K562 (cell line): ENCODE data around the gene AGO3. TPM values are rescaled to one million over a fixed set of nuclear protein-coding genes. Genes with fewer than 3 reads are reported as not detected.

Experiments
- ATAC-seq: fragments of 200-7000 bp; cut with Tn5 transposase; 3 replicates; pipeline ENCODE4 v1.9.1; 2020; ENCODE audit warnings: moderate library complexity
- BruUV-seq: library from RNA; stranded (reverse); fragments of 400-500 nt; replicated peaks from 2 replicates; lab custom pipeline; 2021; lab: Mats Ljungman, UMichigan
- CTCF ChIA-PET: fragments of 300-600 bp; formaldehyde crosslinking; extraction: SDS; loops from one replicate; lab custom pipeline; 2021; ENCODE audit warnings: low intra/inter-chr PET ratio; lab: Yijun Ruan, JAX
- POLR2A ChIA-PET: fragments of 300-600, 350-650 bp; sonication (Branson Sonifier 250); formaldehyde crosslinking; extraction: SDS; loops from one replicate; lab custom pipeline; 2021; ENCODE audit warnings: antibody characterized with exemption, inconsistent platforms; lab: Yijun Ruan, JAX
- DNase-seq, 4 experiments: peaks; one replicate each; pipeline versions ENCODE4 v3.0.0 to v3.0.0-alpha.2; 2011 to 2018; ENCODE audit warnings: low spot score in 3 of 4, mixed read lengths in 3 of 4; ENCODE audit errors: extremely low read depth in 1 of 4
- FAIRE-seq: peaks from 2 replicates; lab custom pipeline; 2011; peaks lifted over from hg19 to GRCh38; lab: Jason Lieb, UNC
- H2AFZ ChIP-seq: 2 replicates; pipeline ENCODE4 v1.6.0; 2011; ENCODE audit warnings: low read depth, low read length, control low read depth, inconsistent platforms
- H3K27ac ChIP-seq: fragments of 200-600 bp; 3 replicates; pipeline ENCODE4 v1.8.0; 2011; ENCODE audit warnings: low read depth, mild to moderate bottlenecking, control low read depth, inconsistent platforms, low read length, moderate library complexity, mixed read lengths; ENCODE audit errors: extremely low read depth
- H3K27me3 ChIP-seq, 2 experiments: fragments of 300-600 bp in 1 of 2; 2 replicates in 1 of 2; 3 replicates in 1 of 2; pipeline versions ENCODE4 v1.6.0 to v1.8.0; 2011; ENCODE audit warnings: inconsistent platforms in 2 of 2, low read length in 2 of 2, mild to moderate bottlenecking in 1 of 2, mixed read lengths in 1 of 2, moderate library complexity in 1 of 2; ENCODE audit not compliant: control insufficient read depth in 2 of 2, insufficient read depth in 2 of 2
- H3K36me3 ChIP-seq: fragments of 300-600 bp; 3 replicates; pipeline ENCODE4 v1.8.0; 2011; ENCODE audit warnings: mild to moderate bottlenecking, low read length, inconsistent platforms; ENCODE audit not compliant: control insufficient read depth, insufficient read depth
- H3K4me1 ChIP-seq, 2 experiments: fragments of 200-600 bp in 1 of 2; replicated peaks in 1 of 2; 2 replicates in 1 of 2; 3 replicates in 1 of 2; pipeline versions ENCODE4 v1.5.1 to v1.8.0; 2011; ENCODE audit warnings: inconsistent platforms in 2 of 2, low read length in 2 of 2, mild to moderate bottlenecking in 1 of 2, mixed read lengths in 1 of 2, moderate library complexity in 1 of 2; ENCODE audit not compliant: control insufficient read depth in 2 of 2, insufficient read depth in 2 of 2
- H3K4me2 ChIP-seq: 2 replicates; pipeline ENCODE4 v1.6.1; 2011; ENCODE audit warnings: low read length, control low read depth, inconsistent platforms, mixed read lengths; ENCODE audit not compliant: insufficient read depth
- H3K4me3 ChIP-seq: fragments of 200-600 bp; sonication (generic), shearing (Covaris generic); 2 replicates; pipeline ENCODE4 v1.5.1; 2016; ENCODE audit warnings: control low read depth, inconsistent platforms
- H3K79me2 ChIP-seq: fragments of 200-600 bp; 3 replicates; pipeline ENCODE4 v1.8.0; 2011; ENCODE audit warnings: low read length, inconsistent platforms; ENCODE audit not compliant: control insufficient read depth, insufficient read depth
- H3K9ac ChIP-seq, 2 experiments: 2 replicates each; pipeline versions ENCODE4 v1.6.0 to v1.6.1; 2011; ENCODE audit warnings: low read depth in 2 of 2, low read length in 2 of 2, control low read depth in 1 of 2, inconsistent platforms in 1 of 2, mild to moderate bottlenecking in 1 of 2, mixed read lengths in 1 of 2; ENCODE audit not compliant: insufficient read depth in 1 of 2
- H3K9me1 ChIP-seq: one replicate; pipeline ENCODE4 v1.6.0; 2011; ENCODE audit warnings: inconsistent platforms, mild to moderate bottlenecking, low read length, moderate library complexity; ENCODE audit not compliant: control insufficient read depth, insufficient read depth
- H3K9me3 ChIP-seq: replicated peaks from 2 replicates; pipeline ENCODE4 v1.5.1; 2011; ENCODE audit warnings: low read depth, low read length, inconsistent platforms; ENCODE audit not compliant: control insufficient read depth, insufficient read depth
- H4K20me1 ChIP-seq: replicated peaks from 2 replicates; pipeline ENCODE4 v1.6.1; 2011; ENCODE audit warnings: low read length, inconsistent platforms, mixed read lengths; ENCODE audit not compliant: control insufficient read depth, insufficient read depth
- DACH1 ChIP-seq: fragments of 450-650 bp; IDR thresholded peaks from 2 replicates; pipeline ENCODE4 v1.6.1; 2018; ENCODE audit not compliant: partially characterized antibody
- ELF4 ChIP-seq: fragments of 450-650 bp; formaldehyde crosslinking; IDR thresholded peaks from 2 replicates; pipeline ENCODE4 v1.4.0; 2022; ENCODE audit warnings: missing genetic modification characterization
- HMG20B ChIP-seq: fragments of 250-450 bp; sonication (Bioruptor Pico); IDR thresholded peaks from 2 replicates; pipeline ENCODE4 v1.5.0; 2021; ENCODE audit warnings: mild to moderate bottlenecking
- HOXB6 ChIP-seq: fragments of 250-450 bp; sonication (Bioruptor Pico); IDR thresholded peaks from 2 replicates; pipeline ENCODE4 v1.5.1; 2022; ENCODE audit warnings: mild to moderate bottlenecking, borderline replicate concordance
- JUN ChIP-seq, 2 experiments: sonication (generic) in 1 of 2; formaldehyde crosslinking in 1 of 2; IDR thresholded peaks; 2 replicates each; pipeline versions ENCODE4 v1.6.1 to v1.8.0; 2012 to 2022; ENCODE audit warnings: borderline replicate concordance in 2 of 2, mild to moderate bottlenecking in 2 of 2, improper control_type of control experiment in 1 of 2, low read depth in 1 of 2, low read length in 1 of 2, missing genetic modification reagents in 1 of 2
- MYNN ChIP-seq, 2 experiments: sonication (generic); formaldehyde crosslinking in 1 of 2; IDR thresholded peaks; 2 replicates each; pipeline versions ENCODE4 v1.5.0 to v1.6.1; 2016 to 2020; ENCODE audit warnings: antibody characterized with exemption in 1 of 2, missing genetic modification reagents in 1 of 2
- ZNF583 ChIP-seq: fragments of 250-450 bp; sonication (Bioruptor Pico); IDR thresholded peaks from 2 replicates; pipeline ENCODE4 v1.4.0; 2020
- WGBS: fragments of 100-300 bp; shearing (Covaris generic); methylation state at CpG from one replicate; pipeline ENCODE4 v1.1.6; 2016; ENCODE audit warnings: low coverage, mixed read lengths; ENCODE audit not compliant: insufficient coverage; ENCODE audit errors: missing lambda C conversion rate; 5-methylcytosine and 5-hydroxymethylcytosine counted together
- in situ Hi-C: fragments of 300-500 bp; cut with MboI; formaldehyde crosslinking; loops from 4 replicates; pipeline ENCODE4 v1.15.0; 2018; ENCODE audit warnings: inconsistent platforms, mixed read lengths
- intact Hi-C: fragments of 100-400 bp; cut with micrococcal nuclease; formaldehyde crosslinking; loops from 2 replicates; pipeline ENCODE4 v1.14.2; 2022
- polyA plus RNA-seq, 8 experiments: library from polyadenylated mRNA; depleted of rRNA in 4 of 8; stranded (reverse) in 5 of 8; unstranded in 3 of 8; fragments of >200 nt; fragmentation: Nextera tagmentation in 2 of 8; fragmentation: Illumina TruSeq in 1 of 8; extraction: Ambion mirVana in 2 of 8; extraction: Trizol in 1 of 8; gene quantifications; 2 replicates each; pipeline versions ENCODE4 v1.2.1 to v1.2.3, GENCODE V29; 2011 to 2014; ENCODE audit warnings: inconsistent platforms in 1 of 8, missing spikeins in 1 of 8
- total RNA-seq, 7 experiments: library from RNA; depleted of rRNA in 6 of 7; stranded (reverse); fragments of >200 nt in 6 of 7; fragmentation: Illumina TruSeq in 2 of 7; extraction: Trizol in 2 of 7; gene quantifications; 2 replicates each; pipeline versions ENCODE4 v1.2.1 to v1.2.3, GENCODE V29; 2011 to 2021; ENCODE audit warnings: low replicate concordance in 1 of 7
- TF ChIP-seq, protein P1 (sequence below): sonication (generic); formaldehyde crosslinking; IDR thresholded peaks from 2 replicates; pipeline ENCODE4 v1.8.1; 2023; ENCODE audit warnings: mild to moderate bottlenecking, missing genetic modification reagents
- TF ChIP-seq, protein P2 (sequence below), 2 experiments: fragments of 150-350 bp in 1 of 2; IDR thresholded peaks; 2 replicates each; pipeline ENCODE4 v1.6.1; 2012 to 2016; ENCODE audit warnings: low read depth in 2 of 2, low read length in 2 of 2, mild to moderate bottlenecking in 1 of 2, moderate library complexity in 1 of 2

Gene AGO3
- total and polyA plus RNA-seq, 9 of the 15 experiments (the other 6 are each of a cell fraction or from before 2014, with no cell fraction given), result 4.5 to 41.5 (median 22.7) TPM

DNA sequence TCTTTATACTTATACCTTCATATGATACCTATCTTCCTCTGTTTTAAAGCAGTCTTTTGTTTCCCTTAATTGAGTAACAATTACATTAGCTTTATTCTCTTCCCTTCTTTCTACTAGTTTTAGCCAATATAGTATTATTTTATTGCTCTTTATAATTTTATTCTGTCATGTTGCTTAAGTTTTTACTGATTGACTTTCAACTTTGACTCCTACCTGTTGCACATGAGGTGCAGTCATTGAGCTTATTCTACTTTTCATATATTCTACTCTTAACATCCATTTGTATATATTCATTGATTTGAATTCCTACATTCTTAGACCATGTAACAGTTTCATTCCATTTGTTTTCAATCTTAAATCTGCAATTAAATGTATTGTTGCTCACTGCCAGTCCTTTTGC is 49.2 kb downstream of the AGO3 start:
- POLR2A ChIA-PET, result interaction anchor here (1.0 kb wide), 2 partner anchors 9 to 20 kb away, joined by 3 read pairs; no protein-coding TSS in a partner anchor
- CTCF ChIA-PET, result no interaction called here
- no peak for DNase-seq
- H3K27me3 ChIP-seq, result no peaks in the 10 kb centered on the region
- H3K4me1 ChIP-seq, result no peaks in the 10 kb centered on the region
- no peaks in the 10 kb centered on the region for H3K9me1 ChIP-seq
- TF ChIP-seq HOXB6 (CRISPR knock-in tag), result no peak
- TF ChIP-seq, protein P1, sequence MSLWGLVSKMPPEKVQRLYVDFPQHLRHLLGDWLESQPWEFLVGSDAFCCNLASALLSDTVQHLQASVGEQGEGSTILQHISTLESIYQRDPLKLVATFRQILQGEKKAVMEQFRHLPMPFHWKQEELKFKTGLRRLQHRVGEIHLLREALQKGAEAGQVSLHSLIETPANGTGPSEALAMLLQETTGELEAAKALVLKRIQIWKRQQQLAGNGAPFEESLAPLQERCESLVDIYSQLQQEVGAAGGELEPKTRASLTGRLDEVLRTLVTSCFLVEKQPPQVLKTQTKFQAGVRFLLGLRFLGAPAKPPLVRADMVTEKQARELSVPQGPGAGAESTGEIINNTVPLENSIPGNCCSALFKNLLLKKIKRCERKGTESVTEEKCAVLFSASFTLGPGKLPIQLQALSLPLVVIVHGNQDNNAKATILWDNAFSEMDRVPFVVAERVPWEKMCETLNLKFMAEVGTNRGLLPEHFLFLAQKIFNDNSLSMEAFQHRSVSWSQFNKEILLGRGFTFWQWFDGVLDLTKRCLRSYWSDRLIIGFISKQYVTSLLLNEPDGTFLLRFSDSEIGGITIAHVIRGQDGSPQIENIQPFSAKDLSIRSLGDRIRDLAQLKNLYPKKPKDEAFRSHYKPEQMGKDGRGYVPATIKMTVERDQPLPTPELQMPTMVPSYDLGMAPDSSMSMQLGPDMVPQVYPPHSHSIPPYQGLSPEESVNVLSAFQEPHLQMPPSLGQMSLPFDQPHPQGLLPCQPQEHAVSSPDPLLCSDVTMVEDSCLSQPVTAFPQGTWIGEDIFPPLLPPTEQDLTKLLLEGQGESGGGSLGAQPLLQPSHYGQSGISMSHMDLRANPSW (CRISPR knock-in tag), result no peak
- H3K9ac ChIP-seq, result no peak overlapping the region
- no peaks in the 10 kb centered on the region for H3K9me3 ChIP-seq
- peaks cover 51% of the 10 kb centered on the region; the same call in 2 of the 3 replicates for H3K36me3 ChIP-seq
- no peak overlapping the region for H3K27ac ChIP-seq
- no peak for ATAC-seq
- H2AFZ ChIP-seq, result no peak overlapping the region
- no peaks in the 10 kb centered on the region for H4K20me1 ChIP-seq
- in situ Hi-C loops, result no loop called here
- intact Hi-C loops, result no loop called here
- no peaks in the 10 kb centered on the region for H3K79me2 ChIP-seq
- H3K4me2 ChIP-seq, result no peak overlapping the region
- FAIRE-seq, result no peak
- no TSS peak for BruUV-seq
- H3K4me3 ChIP-seq, result no peak overlapping the region

DNA sequence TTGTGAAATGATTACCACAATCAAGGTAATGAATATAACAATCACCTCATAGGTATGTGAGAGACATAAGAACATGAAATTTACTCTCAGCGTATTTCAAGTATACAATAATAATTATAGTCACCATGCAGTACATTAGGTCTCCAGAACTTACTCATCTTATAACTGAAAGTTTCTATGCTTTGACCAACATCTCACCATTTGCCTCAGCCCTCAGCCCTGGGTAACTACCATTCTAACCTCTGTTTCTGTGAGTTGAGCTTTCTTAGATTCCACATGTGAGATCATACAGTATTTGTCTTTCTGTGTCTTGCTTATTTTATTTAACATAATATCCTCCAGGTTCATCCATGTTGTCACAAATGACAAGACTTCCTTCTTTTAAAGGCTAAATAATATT is 57.3 kb downstream of the AGO3 start:
- no peak overlapping the region for H3K4me2 ChIP-seq
- H3K4me3 ChIP-seq, result no peak overlapping the region
- POLR2A ChIA-PET, result no interaction called here
- DNase-seq (no peak), FAIRE-seq (no peak), ATAC-seq (no peak)
- H3K4me1 ChIP-seq, result no peaks in the 10 kb centered on the region
- H3K9ac ChIP-seq, result no peak overlapping the region
- intact Hi-C loops (no loop called here), in situ Hi-C loops (no loop called here)
- H3K27me3 ChIP-seq, result no peaks in the 10 kb centered on the region
- 96% methylated on average over 1 of the region's 1 CpG for WGBS
- CTCF ChIA-PET, result no interaction called here
- no peak overlapping the region for H2AFZ ChIP-seq
- H4K20me1 ChIP-seq, result no peaks in the 10 kb centered on the region
- H3K27ac ChIP-seq, result no peak overlapping the region
- H3K9me3 ChIP-seq, result no peaks in the 10 kb centered on the region
- no peaks in the 10 kb centered on the region for H3K79me2 ChIP-seq
- BruUV-seq, result no TSS peak
- TF ChIP-seq DACH1 (no peak), ZNF583 (CRISPR knock-in tag) (no peak), HMG20B (CRISPR knock-in tag) (no peak), MYNN (IDR thresholded peaks at IDR 0.05) (no peak), MYNN (CRISPR knock-in tag; IDR thresholded peaks at IDR 0.05) (no peak), JUN (IDR thresholded peaks at IDR 0.05; ENCODE audit: borderline replicate concordance, low read depth, low read length) (no peak), JUN (CRISPR knock-in tag; IDR thresholded peaks at IDR 0.05; ENCODE audit: borderline replicate concordance) (no peak), ELF4 (CRISPR knock-in tag) (no peak)
- TF ChIP-seq, protein P2, sequence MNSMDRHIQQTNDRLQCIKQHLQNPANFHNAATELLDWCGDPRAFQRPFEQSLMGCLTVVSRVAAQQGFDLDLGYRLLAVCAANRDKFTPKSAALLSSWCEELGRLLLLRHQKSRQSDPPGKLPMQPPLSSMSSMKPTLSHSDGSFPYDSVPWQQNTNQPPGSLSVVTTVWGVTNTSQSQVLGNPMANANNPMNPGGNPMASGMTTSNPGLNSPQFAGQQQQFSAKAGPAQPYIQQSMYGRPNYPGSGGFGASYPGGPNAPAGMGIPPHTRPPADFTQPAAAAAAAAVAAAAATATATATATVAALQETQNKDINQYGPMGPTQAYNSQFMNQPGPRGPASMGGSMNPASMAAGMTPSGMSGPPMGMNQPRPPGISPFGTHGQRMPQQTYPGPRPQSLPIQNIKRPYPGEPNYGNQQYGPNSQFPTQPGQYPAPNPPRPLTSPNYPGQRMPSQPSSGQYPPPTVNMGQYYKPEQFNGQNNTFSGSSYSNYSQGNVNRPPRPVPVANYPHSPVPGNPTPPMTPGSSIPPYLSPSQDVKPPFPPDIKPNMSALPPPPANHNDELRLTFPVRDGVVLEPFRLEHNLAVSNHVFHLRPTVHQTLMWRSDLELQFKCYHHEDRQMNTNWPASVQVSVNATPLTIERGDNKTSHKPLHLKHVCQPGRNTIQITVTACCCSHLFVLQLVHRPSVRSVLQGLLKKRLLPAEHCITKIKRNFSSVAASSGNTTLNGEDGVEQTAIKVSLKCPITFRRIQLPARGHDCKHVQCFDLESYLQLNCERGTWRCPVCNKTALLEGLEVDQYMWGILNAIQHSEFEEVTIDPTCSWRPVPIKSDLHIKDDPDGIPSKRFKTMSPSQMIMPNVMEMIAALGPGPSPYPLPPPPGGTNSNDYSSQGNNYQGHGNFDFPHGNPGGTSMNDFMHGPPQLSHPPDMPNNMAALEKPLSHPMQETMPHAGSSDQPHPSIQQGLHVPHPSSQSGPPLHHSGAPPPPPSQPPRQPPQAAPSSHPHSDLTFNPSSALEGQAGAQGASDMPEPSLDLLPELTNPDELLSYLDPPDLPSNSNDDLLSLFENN (IDR thresholded peaks at IDR 0.05; ENCODE audit: low read depth in 2 of 2, low read length in 2 of 2), result no peak
- H3K9me1 ChIP-seq, result no peaks in the 10 kb centered on the region
- peaks cover 30% of the 10 kb centered on the region; the same call in 2 of the 3 replicates for H3K36me3 ChIP-seq
